Smooth muscle cell (in vitro differentiated cells): ENCODE results near the gene GPR55. TPM values are rescaled to one million over a fixed set of nuclear protein-coding genes. Genes with fewer than 3 reads are reported as not detected.
"Not testable (repeated sequence)": the region's sequence is repeated elsewhere in the genome, so short reads cannot be mapped to it uniquely, and the experiment has no call there.

Experiments
- DNase-seq: peaks from one replicate; lab custom pipeline; 2025; ENCODE audit not compliant: unreplicated experiment; lab: John Stamatoyannopoulos, UW
- H2AFZ ChIP-seq: fragments of 200-600 bp; sonication (generic); 2 replicates; pipeline ENCODE4 v1.6.0; 2016; ENCODE audit warnings: antibody characterized with exemption, low read depth, mild to moderate bottlenecking
- H3F3A ChIP-seq: fragments of 200-600 bp; sonication (generic); 2 replicates; pipeline ENCODE4 v1.6.0; 2017; ENCODE audit warnings: antibody characterized with exemption, low read depth
- H3K27ac ChIP-seq: fragments of 200-600 bp; sonication (generic); 2 replicates; pipeline ENCODE4 v1.5.1; 2016; ENCODE audit warnings: low read depth, mild to moderate bottlenecking
- H3K27me3 ChIP-seq: fragments of 200-600 bp; sonication (generic); 2 replicates; pipeline ENCODE4 v1.6.1; 2016; ENCODE audit warnings: low read depth, mild to moderate bottlenecking
- H3K36me3 ChIP-seq: fragments of 200-600 bp; sonication (generic); 2 replicates; pipeline ENCODE4 v1.5.1; 2016; ENCODE audit warnings: low read depth
- H3K4me1 ChIP-seq: fragments of 200-600 bp; sonication (generic); 2 replicates; pipeline ENCODE4 v1.5.1; 2016; ENCODE audit warnings: low read depth
- H3K4me2 ChIP-seq: fragments of 200-600 bp; sonication (generic); 2 replicates; pipeline ENCODE4 v1.6.0; 2016; ENCODE audit warnings: mild to moderate bottlenecking
- H3K4me3 ChIP-seq: fragments of 200-600 bp; sonication (generic); 2 replicates; pipeline ENCODE4 v1.5.1; 2016; ENCODE audit warnings: mild to moderate bottlenecking
- H3K79me2 ChIP-seq: fragments of 200-600 bp; sonication (generic); 2 replicates; pipeline ENCODE4 v1.6.0; 2016; ENCODE audit warnings: low read depth, mild to moderate bottlenecking
- H3K9ac ChIP-seq: fragments of 200-600 bp; sonication (generic); 2 replicates; pipeline ENCODE4 v1.6.0; 2016; ENCODE audit warnings: low read depth
- H3K9me3 ChIP-seq: fragments of 200-600 bp; sonication (generic); replicated peaks from 2 replicates; pipeline ENCODE4 v1.5.1; 2016; ENCODE audit warnings: low read depth
- H4K20me1 ChIP-seq: fragments of 200-600 bp; sonication (generic); 2 replicates; pipeline ENCODE4 v1.6.0; 2016; ENCODE audit warnings: low read depth
- WGBS: methylation state at CpG from one replicate; pipeline ENCODE4 v1.1.7; 2016; ENCODE audit warnings: low lambda C conversion rate; 5-methylcytosine and 5-hydroxymethylcytosine counted together
- polyA plus RNA-seq: library from polyadenylated mRNA; unstranded; fragments of >200 nt; fragmentation: Nextera tagmentation; extraction: Ambion mirVana; gene quantifications from 2 replicates; pipeline ENCODE4 v1.2.1, GENCODE V29; 2016
- total RNA-seq: library from RNA; depleted of rRNA; stranded (reverse); fragments of >200 nt; gene quantifications from 2 replicates; pipeline ENCODE4 v1.2.3, GENCODE V29; 2014
- TF ChIP-seq, protein P1 (sequence below): fragments of 200-600 bp; sonication (generic); IDR thresholded peaks from 2 replicates; pipeline ENCODE4 v1.5.1; 2017; ENCODE audit warnings: borderline replicate concordance, mild to moderate bottlenecking, antibody characterized with exemption; ENCODE audit not compliant: insufficient read depth, poor library complexity, severe bottlenecking

The GPR55 gene
- total and polyA plus RNA-seq, 2 experiments from 2014 or later = not detected

DNA sequence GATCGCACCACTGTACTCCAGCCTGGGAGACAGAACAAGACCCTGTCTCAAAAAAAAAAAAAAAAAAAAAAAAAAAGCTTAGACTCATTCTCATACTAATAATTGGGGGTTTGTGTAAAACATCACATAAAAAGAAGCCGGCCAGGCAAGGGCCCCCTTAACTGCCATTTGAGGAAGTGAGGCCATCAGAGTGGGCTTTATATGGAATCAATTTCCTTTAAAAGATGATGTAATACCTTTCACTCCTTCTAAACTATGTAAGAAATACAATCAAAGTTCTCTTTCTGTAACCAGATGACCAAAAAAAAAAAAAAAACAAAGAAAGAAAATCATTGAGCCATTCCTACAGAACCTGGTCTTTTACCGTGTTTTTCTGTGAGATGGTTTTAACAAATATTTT is 13.1 kb upstream of the GPR55 start:
- 98% methylated on average over 3 of the region's 3 CpGs for WGBS

DNA sequence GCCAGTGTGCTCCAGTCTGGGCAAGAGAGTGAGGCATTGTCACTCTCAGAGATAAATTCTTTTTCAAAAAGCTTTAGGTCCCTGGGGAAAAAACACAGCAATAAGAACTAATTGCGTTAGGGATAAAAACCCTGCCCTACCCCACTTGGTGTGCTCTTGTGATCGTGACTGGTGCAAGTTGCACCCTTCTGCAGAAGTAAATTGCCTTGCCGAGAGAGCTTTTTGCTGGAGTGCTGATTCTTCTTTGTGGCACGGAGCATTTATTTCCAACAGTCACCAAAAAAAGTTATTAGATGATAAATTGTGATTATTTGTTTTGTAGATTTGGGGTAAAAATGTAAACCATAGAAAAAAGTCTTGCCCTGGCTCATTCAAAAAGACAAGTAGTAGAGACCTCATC is 12.3 kb upstream of the GPR55 start:
- Histone ChIP-seq H3K4me2 (no peak overlapping the region), H3K9me3 (no peaks in the 10 kb centered on the region), H3K27me3 (no peaks in the 10 kb centered on the region), H3K79me2 (no peaks in the 10 kb centered on the region), H3K4me1 (no peaks in the 10 kb centered on the region), H3K9ac (no peak overlapping the region), H3K27ac (no peak overlapping the region), H3K4me3 (no peak overlapping the region), H4K20me1 (no peaks in the 10 kb centered on the region), H3F3A (no peaks in the 10 kb centered on the region), H2AFZ (no peak overlapping the region), H3K36me3 (no peaks in the 10 kb centered on the region)
- 90% methylated on average over 4 of the region's 4 CpGs for WGBS
- TF ChIP-seq, protein P1, sequence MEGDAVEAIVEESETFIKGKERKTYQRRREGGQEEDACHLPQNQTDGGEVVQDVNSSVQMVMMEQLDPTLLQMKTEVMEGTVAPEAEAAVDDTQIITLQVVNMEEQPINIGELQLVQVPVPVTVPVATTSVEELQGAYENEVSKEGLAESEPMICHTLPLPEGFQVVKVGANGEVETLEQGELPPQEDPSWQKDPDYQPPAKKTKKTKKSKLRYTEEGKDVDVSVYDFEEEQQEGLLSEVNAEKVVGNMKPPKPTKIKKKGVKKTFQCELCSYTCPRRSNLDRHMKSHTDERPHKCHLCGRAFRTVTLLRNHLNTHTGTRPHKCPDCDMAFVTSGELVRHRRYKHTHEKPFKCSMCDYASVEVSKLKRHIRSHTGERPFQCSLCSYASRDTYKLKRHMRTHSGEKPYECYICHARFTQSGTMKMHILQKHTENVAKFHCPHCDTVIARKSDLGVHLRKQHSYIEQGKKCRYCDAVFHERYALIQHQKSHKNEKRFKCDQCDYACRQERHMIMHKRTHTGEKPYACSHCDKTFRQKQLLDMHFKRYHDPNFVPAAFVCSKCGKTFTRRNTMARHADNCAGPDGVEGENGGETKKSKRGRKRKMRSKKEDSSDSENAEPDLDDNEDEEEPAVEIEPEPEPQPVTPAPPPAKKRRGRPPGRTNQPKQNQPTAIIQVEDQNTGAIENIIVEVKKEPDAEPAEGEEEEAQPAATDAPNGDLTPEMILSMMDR = no peak
- no peak for DNase-seq

More for the DNA sequence above, 13.1 kb upstream of the GPR55 start:
- DNase-seq = no peak
- Histone ChIP-seq H3K4me1 (no peaks in the 10 kb centered on the region), H3K36me3 (no peaks in the 10 kb centered on the region), H3F3A (no peaks in the 10 kb centered on the region), H3K79me2 (no peaks in the 10 kb centered on the region), H2AFZ (no peak overlapping the region), H4K20me1 (no peaks in the 10 kb centered on the region), H3K4me2 (no peak overlapping the region), H3K9ac (no peak overlapping the region), H3K27me3 (no peaks in the 10 kb centered on the region), H3K9me3 (no peaks in the 10 kb centered on the region), H3K4me3 (no peak overlapping the region), H3K27ac (no peak overlapping the region)
- TF ChIP-seq, protein P1 = no peak

DNA sequence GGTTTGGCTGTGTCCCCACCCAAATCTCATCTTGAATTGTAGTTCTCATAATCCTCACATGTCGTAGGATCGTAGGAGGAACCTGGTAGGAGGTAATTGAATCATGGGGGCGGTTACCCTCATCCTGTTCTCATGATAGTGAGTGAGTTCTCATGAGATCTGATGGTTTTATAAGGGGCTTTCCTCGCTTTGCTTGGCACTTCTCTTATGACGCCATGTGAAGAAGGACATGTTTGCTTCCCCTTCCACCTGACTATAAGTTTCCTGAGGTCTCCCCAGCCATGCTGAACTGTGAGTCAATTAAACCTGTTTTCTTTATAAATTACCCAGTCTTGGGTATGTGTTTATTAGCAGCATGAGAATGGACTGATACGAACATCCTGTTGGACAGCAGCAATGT is 11.2 kb upstream of the GPR55 start:
- not testable (repeated sequence) for H2AFZ ChIP-seq, H3K9ac ChIP-seq, H3K4me3 ChIP-seq, H3K79me2 ChIP-seq, DNase-seq, H3F3A ChIP-seq, H3K4me2 ChIP-seq, H3K36me3 ChIP-seq, H3K4me1 ChIP-seq, H3K9me3 ChIP-seq, H4K20me1 ChIP-seq, H3K27ac ChIP-seq, H3K27me3 ChIP-seq
- WGBS = 94% methylated on average over 6 of the region's 6 CpGs

DNA sequence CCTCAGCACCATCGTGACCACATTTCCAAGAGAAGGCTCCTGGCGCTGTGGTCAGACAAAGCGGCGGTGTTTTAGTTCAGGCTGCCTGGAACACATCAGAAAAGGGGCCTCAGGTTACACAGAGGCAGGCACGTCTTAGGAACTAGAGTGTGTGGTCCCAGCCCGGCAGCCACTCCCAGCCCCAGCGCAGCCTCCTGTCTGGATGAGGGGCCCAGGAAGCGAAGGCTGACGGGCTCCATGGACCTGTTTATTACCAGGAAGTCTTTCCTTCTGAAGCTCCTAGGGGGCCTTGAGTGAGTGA is 10.0 kb upstream of the GPR55 start:
- TF ChIP-seq, protein P1 = no peak
- Histone ChIP-seq H4K20me1 (no peaks in the 10 kb centered on the region), H3K27ac (no peak overlapping the region), H3K36me3 (no peaks in the 10 kb centered on the region), H3F3A (no peaks in the 10 kb centered on the region), H3K9ac (no peak overlapping the region), H3K4me1 (no peaks in the 10 kb centered on the region), H3K4me3 (no peak overlapping the region), H2AFZ (no peak overlapping the region), H3K9me3 (no peaks in the 10 kb centered on the region), H3K27me3 (no peaks in the 10 kb centered on the region), H3K4me2 (no peak overlapping the region), H3K79me2 (no peaks in the 10 kb centered on the region)
- DNase-seq = no peak
- 72% methylated on average over 9 of the region's 9 CpGs for WGBS
